Measurements from ENCODE around the gene MAPK13.

The MAPK13 gene

DNA sequence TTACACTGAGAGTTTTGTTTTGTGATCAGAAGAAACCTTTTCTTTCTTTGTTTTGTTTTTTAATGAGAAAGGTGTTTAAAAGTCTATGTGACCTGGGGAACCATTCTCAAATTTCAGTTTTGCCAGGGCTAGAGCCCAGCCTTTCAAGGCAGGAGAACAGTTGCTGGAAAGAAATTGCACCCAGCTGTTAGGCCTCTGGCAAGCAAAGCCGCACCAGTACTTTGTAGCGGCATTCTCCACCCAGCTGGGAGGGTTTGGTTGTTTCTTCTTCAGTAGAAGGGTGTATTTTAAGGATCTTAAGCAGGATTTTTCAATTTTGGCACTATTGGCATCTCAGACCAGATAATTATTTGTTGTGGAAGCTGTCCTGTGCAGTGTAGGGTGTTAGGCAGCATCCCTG, 16.6 kb upstream of the MAPK13 start:
- Histone ChIP-seq H3K36me3 (peaks cover 35% of the 10 kb centered on the region), H3K4me2 (peak overlapping the region; percentile 78), H3K4me1 (peaks cover 62% of the 10 kb centered on the region), H3K9ac (no peak overlapping the region), H3K27me3 (no peaks in the 10 kb centered on the region), H3K27ac (peak overlapping the region; percentile 51; the same call in 1 of the 2 replicates), H3K4me3 (no peak overlapping the region), H4K20me1 (no peaks in the 10 kb centered on the region), H3K9me3 (no peaks in the 10 kb centered on the region)
- no peak for TF ChIP-seq Cebpa-rat (IDR thresholded peaks at IDR 0.05)

GRCh38 chr6:36114798-36115408, 15.4 kb upstream of the MAPK13 start:
- H3K4me1 ChIP-seq, result peaks cover 74% of the 10 kb centered on the region
- H3K4me2 ChIP-seq, result peak overlapping the region; percentile 78
- no peak overlapping the region for H3K4me3 ChIP-seq

GRCh38 chr6:36115412-36115811, 14.9 kb upstream of the MAPK13 start:
- Histone ChIP-seq H4K20me1 (no peaks in the 10 kb centered on the region), H3K27me3 (no peaks in the 10 kb centered on the region), H3K36me3 (peaks cover 18% of the 10 kb centered on the region), H3K27ac (no peak overlapping the region), H3K4me3 (no peak overlapping the region), H3K4me1 (peaks cover 79% of the 10 kb centered on the region), H3K4me2 (peak overlapping the region; percentile 78), H3K9ac (no peak overlapping the region), H3K9me3 (no peaks in the 10 kb centered on the region)
- no peak for TF ChIP-seq Cebpa-rat (IDR thresholded peaks at IDR 0.05)

More at GRCh38 chr6:36114798-36115408, 15.4 kb upstream of the MAPK13 start:
- no peaks in the 10 kb centered on the region for H4K20me1 ChIP-seq
- no peak for TF ChIP-seq Cebpa-rat (IDR thresholded peaks at IDR 0.05)
- H3K27ac ChIP-seq, result peak overlapping the region; percentile 68
- peaks cover 23% of the 10 kb centered on the region for H3K36me3 ChIP-seq
- H3K27me3 ChIP-seq, result no peaks in the 10 kb centered on the region
- H3K9ac ChIP-seq, result peak overlapping the region; percentile 40; the same call in 1 of the 2 replicates
- H3K9me3 ChIP-seq, result no peaks in the 10 kb centered on the region

DNA sequence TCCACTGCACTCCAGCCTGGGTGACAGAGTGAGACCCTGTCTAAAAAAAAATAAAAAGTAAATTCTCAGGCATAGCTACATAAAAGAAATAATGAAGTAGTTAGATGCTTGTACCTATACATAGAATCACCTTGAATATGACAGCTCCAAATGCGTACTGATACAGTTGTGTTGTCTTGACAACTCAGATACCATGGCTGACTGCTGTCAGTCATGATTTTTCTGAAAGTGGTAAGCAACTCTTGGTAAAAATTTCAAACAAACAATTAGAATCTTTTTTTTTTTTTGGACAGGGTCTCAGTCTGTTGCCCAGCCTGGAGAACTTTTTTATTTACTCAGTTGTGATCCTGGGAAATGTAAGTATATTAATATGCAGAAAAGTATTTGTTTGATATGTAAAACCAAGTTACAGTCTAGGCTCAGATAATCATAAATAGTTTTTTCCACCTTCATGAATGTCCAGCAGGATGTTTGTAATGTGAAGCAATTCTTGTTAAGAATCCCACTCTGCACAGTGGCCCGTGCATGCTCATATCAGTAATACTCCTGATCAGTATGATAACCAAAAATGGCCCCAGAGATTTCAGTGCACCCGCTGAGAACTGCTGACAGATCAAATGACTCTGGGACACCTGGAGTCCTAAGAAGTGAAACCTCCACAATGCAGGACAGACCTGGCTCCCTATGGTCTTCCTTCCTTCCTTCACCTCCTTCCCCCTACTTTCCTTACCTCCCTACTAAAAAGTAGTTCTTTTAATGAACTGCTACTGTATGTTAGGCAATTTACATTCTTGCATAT, 14.0 kb upstream of the MAPK13 start:
- no peaks in the 10 kb centered on the region for H3K9me3 ChIP-seq
- no peak overlapping the region for H3K4me3 ChIP-seq
- no peak for TF ChIP-seq Cebpa-rat (IDR thresholded peaks at IDR 0.05)
- peaks cover 10% of the 10 kb centered on the region for H3K36me3 ChIP-seq
- H3K9ac ChIP-seq, result no peak overlapping the region
- peak overlapping the region; percentile 78; the same call in 1 of the 2 replicates for H3K4me2 ChIP-seq
- no peaks in the 10 kb centered on the region for H3K27me3 ChIP-seq
- no peak overlapping the region; the same call in 1 of the 2 replicates for H3K27ac ChIP-seq
- no peaks in the 10 kb centered on the region for H4K20me1 ChIP-seq
- H3K4me1 ChIP-seq, result peaks cover 88% of the 10 kb centered on the region

- H3K27ac ChIP-seq, result peak overlapping the region; percentile 33; the same call in 1 of the 2 replicates
- H3K4me2 ChIP-seq, result no peak overlapping the region; the same call in 1 of the 2 replicates
Observed at GRCh38 chr6:36116943-36117342, 13.4 kb upstream of the MAPK13 start.

GRCh38 chr6:36117658-36118549, 12.4 kb upstream of the MAPK13 start:
- Histone ChIP-seq H3K27me3 (no peaks in the 10 kb centered on the region), H4K20me1 (no peaks in the 10 kb centered on the region), H3K9ac (no peak overlapping the region), H3K4me2 (peak overlapping the region; percentile 98), H3K4me3 (no peak overlapping the region), H3K9me3 (no peaks in the 10 kb centered on the region), H3K27ac (peak overlapping the region; percentile 64), H3K36me3 (no peaks in the 10 kb centered on the region), H3K4me1 (peaks cover 100% of the 10 kb centered on the region)
- TF ChIP-seq Cebpa-rat (IDR thresholded peaks at IDR 0.05), result no peak

More at GRCh38 chr6:36116943-36117342, 13.4 kb upstream of the MAPK13 start:
- no peaks in the 10 kb centered on the region for H4K20me1 ChIP-seq
- no peaks in the 10 kb centered on the region for H3K9me3 ChIP-seq
- H3K4me3 ChIP-seq, result no peak overlapping the region
- no peak for TF ChIP-seq Cebpa-rat (IDR thresholded peaks at IDR 0.05)
- peaks cover 95% of the 10 kb centered on the region for H3K4me1 ChIP-seq
- no peak overlapping the region for H3K9ac ChIP-seq
- peaks cover 3% of the 10 kb centered on the region; the same call in 1 of the 2 replicates for H3K36me3 ChIP-seq
- H3K27me3 ChIP-seq, result no peaks in the 10 kb centered on the region

DNA sequence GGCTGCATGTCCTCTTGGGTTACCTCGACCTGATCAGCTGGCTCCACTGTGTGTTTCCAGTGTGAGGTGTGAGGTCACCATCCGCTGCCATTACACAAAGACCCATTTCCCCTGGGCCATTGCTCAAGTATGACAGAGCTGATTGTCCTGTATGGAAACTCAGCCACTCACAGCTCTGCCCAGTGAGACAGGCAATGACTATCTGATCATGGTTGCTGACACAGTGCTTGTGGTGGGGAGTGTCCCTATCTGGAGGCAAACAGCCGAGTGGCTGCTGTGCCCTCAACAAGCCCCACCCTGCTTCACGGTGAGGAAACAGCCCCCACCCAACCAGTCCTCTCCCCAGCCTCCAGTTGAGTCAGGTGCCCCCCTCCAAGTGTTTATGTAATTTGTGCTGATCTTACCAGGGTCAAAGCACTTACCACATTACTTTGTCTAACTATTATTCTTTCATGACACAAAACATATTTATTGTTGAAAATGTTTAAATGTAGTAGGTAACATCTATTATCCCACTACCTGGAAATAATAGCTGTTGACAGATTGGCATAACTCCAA, 11.7 kb upstream of the MAPK13 start:
- H4K20me1 ChIP-seq, result no peaks in the 10 kb centered on the region
- H3K9ac ChIP-seq, result no peak overlapping the region
- H3K27me3 ChIP-seq, result no peaks in the 10 kb centered on the region
- no peak overlapping the region for H3K4me3 ChIP-seq
- H3K36me3 ChIP-seq, result no peaks in the 10 kb centered on the region
- peak overlapping the region; percentile 64 for H3K27ac ChIP-seq
- no peak for TF ChIP-seq Cebpa-rat (IDR thresholded peaks at IDR 0.05)
- H3K4me1 ChIP-seq, result peaks cover 100% of the 10 kb centered on the region
- H3K4me2 ChIP-seq, result peak overlapping the region; percentile 98
- no peaks in the 10 kb centered on the region for H3K9me3 ChIP-seq

- Histone ChIP-seq H4K20me1 (no peaks in the 10 kb centered on the region), H3K4me3 (no peak overlapping the region), H3K9ac (no peak overlapping the region), H3K27me3 (no peaks in the 10 kb centered on the region), H3K36me3 (no peaks in the 10 kb centered on the region), H3K4me1 (peaks cover 98% of the 10 kb centered on the region), H3K9me3 (no peaks in the 10 kb centered on the region), H3K4me2 (peak overlapping the region; percentile 98; the same call in 1 of the 2 replicates), H3K27ac (peak overlapping the region; percentile 84)
- TF ChIP-seq Cebpa-rat (IDR thresholded peaks at IDR 0.05), result no peak
Observed at GRCh38 chr6:36119209-36119608, 11.1 kb upstream of the MAPK13 start.

DNA sequence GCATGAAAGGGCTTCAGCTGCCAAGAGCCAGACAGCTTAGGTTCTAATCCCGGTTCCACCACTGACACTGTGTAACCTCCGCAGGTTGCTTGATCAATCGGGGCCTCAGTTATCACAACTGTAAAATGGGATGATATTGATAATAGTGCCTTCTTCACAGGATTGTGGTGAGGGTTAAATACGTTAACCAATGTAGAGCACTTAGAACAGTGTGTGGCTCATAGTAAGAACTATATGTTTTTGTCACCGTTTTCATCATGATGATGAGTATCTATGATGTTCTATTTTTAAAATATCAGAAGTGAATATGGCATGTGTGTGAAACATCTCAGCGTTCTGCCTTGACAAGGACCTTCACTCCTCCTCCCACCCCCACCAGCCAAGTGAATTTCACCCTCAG, 10.3 kb upstream of the MAPK13 start:
- Histone ChIP-seq H3K4me2 (peak overlapping the region; percentile 98), H3K9ac (peak overlapping the region; percentile 72; the same call in 1 of the 2 replicates), H3K4me1 (peaks cover 98% of the 10 kb centered on the region), H3K36me3 (no peaks in the 10 kb centered on the region), H4K20me1 (no peaks in the 10 kb centered on the region), H3K9me3 (no peaks in the 10 kb centered on the region), H3K4me3 (peak overlapping the region; percentile 57), H3K27me3 (no peaks in the 10 kb centered on the region), H3K27ac (peak overlapping the region; percentile 84)
- TF ChIP-seq Cebpa-rat (IDR thresholded peaks at IDR 0.05), result no peak
